Right lobe of liver (tissue), 4 donors: Measurements from ENCODE around the gene TRMT10C.

Experiments used
- CTCF ChIP-seq, 4 donors: fragments of 200-600 bp in 3 of 4; fragments of 450-650 bp in 1 of 4; IDR thresholded peaks; one replicate each; pipeline versions ENCODE4 v1.5.1 to v1.8.0; 2016 to 2022; ENCODE audit warnings: antibody characterized with exemption in 4 of 4, mild to moderate bottlenecking in 2 of 4
- POLR2A ChIP-seq: fragments of 450-650 bp; IDR thresholded peaks from one replicate; pipeline ENCODE4 v1.6.1; 2017; ENCODE audit warnings: antibody characterized with exemption, mild to moderate bottlenecking
- donor health status: DM: no; HTN: no; CAD: no.
- donor health status: DM: no; HTN: no; CAD: no.
- donor health status: DM: no; HTN: yes; CAD: no.

DNA sequence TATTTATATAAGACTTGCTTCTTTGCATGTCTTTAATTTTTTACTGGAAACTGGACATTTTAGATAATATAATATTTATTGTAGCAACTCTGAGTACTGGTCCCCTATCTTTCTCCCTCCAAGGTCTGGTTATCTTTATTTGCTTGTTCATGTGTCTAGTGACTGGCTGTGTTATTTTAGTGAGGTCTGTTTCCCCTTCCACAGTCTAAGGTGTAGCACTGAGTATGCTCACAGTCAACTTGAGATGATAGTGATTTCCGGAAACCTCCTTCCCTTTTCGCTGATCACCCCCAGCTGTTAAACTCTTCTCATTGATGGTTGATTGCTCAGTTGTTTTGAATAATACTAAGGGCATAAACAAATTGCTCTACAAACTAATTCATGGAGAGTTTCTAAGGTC, 49.4 kb downstream of the TRMT10C start:
- no peak for TF ChIP-seq CTCF (IDR thresholded peaks at IDR 0.05)
- no peak for TF ChIP-seq POLR2A
